IPS-18a (cell line): ENCODE data around the gene HERC2.

Experiments used
- H3K27ac ChIP-seq: one replicate; pipeline ENCODE4 v1.5.1; 2013; ENCODE audit warnings: low read length
- H3K27me3 ChIP-seq: one replicate; pipeline ENCODE4 v1.6.1; 2013; ENCODE audit warnings: mild to moderate bottlenecking, low read length; ENCODE audit not compliant: control insufficient read depth, insufficient read depth
- H3K36me3 ChIP-seq: one replicate; pipeline ENCODE4 v1.6.1; 2013; ENCODE audit warnings: low read depth, low read length; ENCODE audit not compliant: control insufficient read depth
- H3K4me1 ChIP-seq: one replicate; pipeline ENCODE4 v1.6.1; 2013; ENCODE audit warnings: low read depth, low read length; ENCODE audit not compliant: control insufficient read depth
- H3K4me3 ChIP-seq: one replicate; pipeline ENCODE4 v1.5.1; 2013; ENCODE audit warnings: low read length
- H3K9ac ChIP-seq: one replicate; pipeline ENCODE4 v1.6.1; 2013; ENCODE audit warnings: mild to moderate bottlenecking, low read length, moderate library complexity
- H3K9me3 ChIP-seq: one replicate; pipeline ENCODE4 v1.6.1; 2013; ENCODE audit warnings: low read depth, low read length; ENCODE audit not compliant: control insufficient read depth

The HERC2 gene

GRCh38 chr15:28115871-28116270 lies 206.1 kb downstream of the HERC2 start:
- Histone ChIP-seq H3K36me3 (peaks cover 82% of the 10 kb centered on the region), H3K4me1 (no peaks in the 10 kb centered on the region), H3K4me3 (no peak overlapping the region), H3K27me3 (no peaks in the 10 kb centered on the region), H3K9ac (no peak overlapping the region), H3K27ac (no peak overlapping the region), H3K9me3 (no peaks in the 10 kb centered on the region)

DNA sequence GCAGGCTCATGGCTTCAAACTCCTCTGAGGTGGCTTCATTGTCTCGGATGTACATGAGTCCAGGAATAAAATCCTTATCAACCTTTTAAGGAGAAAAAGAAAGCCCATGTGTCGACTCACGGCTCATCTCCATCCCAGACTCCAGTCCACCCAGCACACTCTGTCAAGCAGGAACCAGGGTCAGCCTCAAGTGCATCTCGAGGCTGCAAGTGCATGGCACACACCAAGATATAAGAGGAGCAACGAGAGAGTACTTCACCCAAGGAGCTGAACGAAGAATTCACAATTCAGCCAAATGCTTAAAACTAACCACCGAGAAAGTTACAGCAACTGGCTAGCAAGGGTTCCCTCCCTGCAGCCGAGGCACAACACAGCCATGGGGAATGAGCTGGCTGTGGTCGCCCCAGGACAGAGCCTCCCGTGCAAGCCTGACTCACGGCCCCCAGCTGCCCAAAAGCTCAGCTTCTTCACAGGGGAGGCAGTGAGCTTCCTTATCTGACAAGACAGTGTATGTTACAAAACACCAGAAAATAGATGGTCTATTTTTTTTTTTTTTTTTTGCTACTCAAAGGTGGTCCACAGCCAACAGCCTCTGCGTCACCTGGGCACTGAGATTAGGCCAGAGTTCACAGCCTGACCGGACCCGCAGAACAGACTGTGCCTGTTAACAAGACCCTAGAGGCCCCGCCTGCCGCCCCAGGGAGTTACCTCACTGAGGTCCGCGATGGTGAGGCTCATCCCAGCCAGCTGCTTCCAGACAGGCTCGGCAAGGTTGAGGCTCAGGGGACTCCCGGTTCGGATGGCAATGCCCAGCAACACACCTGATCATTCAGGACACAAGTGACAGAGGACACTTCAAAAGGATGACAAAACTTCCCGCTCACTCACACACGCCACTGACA lies 207.0 kb downstream of the HERC2 start:
- no peaks in the 10 kb centered on the region for H3K9me3 ChIP-seq
- peaks cover 73% of the 10 kb centered on the region for H3K36me3 ChIP-seq
- H3K9ac ChIP-seq, result no peak overlapping the region
- H3K4me3 ChIP-seq, result no peak overlapping the region
- H3K4me1 ChIP-seq, result no peaks in the 10 kb centered on the region
- H3K27ac ChIP-seq, result no peak overlapping the region
- no peaks in the 10 kb centered on the region for H3K27me3 ChIP-seq

- H3K9me3 ChIP-seq, result no peaks in the 10 kb centered on the region
- no peak overlapping the region for H3K4me3 ChIP-seq
- no peak overlapping the region for H3K9ac ChIP-seq
- H3K4me1 ChIP-seq, result no peaks in the 10 kb centered on the region
- no peak overlapping the region for H3K27ac ChIP-seq
- H3K36me3 ChIP-seq, result peaks cover 67% of the 10 kb centered on the region
- H3K27me3 ChIP-seq, result no peaks in the 10 kb centered on the region
Measured at GRCh38 chr15:28114114-28114455, 207.9 kb downstream of the HERC2 start.

- Histone ChIP-seq H3K4me3 (no peak overlapping the region), H3K9ac (no peak overlapping the region), H3K27me3 (peaks cover 2% of the 10 kb centered on the region), H3K27ac (no peak overlapping the region), H3K9me3 (no peaks in the 10 kb centered on the region), H3K4me1 (no peaks in the 10 kb centered on the region), H3K36me3 (peaks cover 65% of the 10 kb centered on the region)
Measured at GRCh38 chr15:28113394-28114113, 208.4 kb downstream of the HERC2 start.

GRCh38 chr15:28112962-28113361 lies 209.0 kb downstream of the HERC2 start:
- Histone ChIP-seq H3K36me3 (peaks cover 59% of the 10 kb centered on the region), H3K9me3 (no peaks in the 10 kb centered on the region), H3K4me1 (no peaks in the 10 kb centered on the region), H3K4me3 (no peak overlapping the region), H3K9ac (no peak overlapping the region), H3K27ac (no peak overlapping the region), H3K27me3 (peaks cover 8% of the 10 kb centered on the region)

GRCh38 chr15:28112101-28112760 lies 209.7 kb downstream of the HERC2 start:
- Histone ChIP-seq H3K27ac (no peak overlapping the region), H3K36me3 (peaks cover 53% of the 10 kb centered on the region), H3K9me3 (no peaks in the 10 kb centered on the region), H3K4me3 (no peak overlapping the region), H3K9ac (no peak overlapping the region), H3K27me3 (peaks cover 15% of the 10 kb centered on the region), H3K4me1 (no peaks in the 10 kb centered on the region)

DNA sequence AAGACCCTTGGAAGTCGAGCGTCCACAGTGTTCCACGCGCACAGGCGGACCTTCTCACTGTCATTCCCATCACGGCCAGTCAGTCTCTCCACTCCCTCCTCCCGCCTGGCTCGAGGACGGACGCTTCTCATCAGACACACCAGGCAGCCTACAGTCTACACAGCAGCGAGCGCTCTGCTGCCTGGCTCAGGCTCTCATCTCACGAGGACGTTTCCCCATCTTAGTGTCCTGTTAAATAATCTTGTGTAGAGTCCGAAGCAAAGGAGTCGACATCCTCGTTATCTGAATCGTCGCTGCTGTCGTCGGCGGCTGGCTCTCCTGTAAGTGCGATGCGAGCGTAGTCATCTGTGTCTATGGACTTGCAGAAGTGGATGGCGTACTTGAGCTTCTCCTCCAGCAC lies 210.4 kb downstream of the HERC2 start:
- Histone ChIP-seq H3K9ac (no peak overlapping the region), H3K9me3 (no peaks in the 10 kb centered on the region), H3K4me1 (no peaks in the 10 kb centered on the region), H3K27me3 (peaks cover 22% of the 10 kb centered on the region), H3K27ac (no peak overlapping the region), H3K36me3 (peaks cover 46% of the 10 kb centered on the region), H3K4me3 (no peak overlapping the region)

GRCh38 chr15:28110481-28110881 lies 211.5 kb downstream of the HERC2 start:
- peaks cover 38% of the 10 kb centered on the region for H3K36me3 ChIP-seq
- H3K4me1 ChIP-seq, result no peaks in the 10 kb centered on the region
- no peak overlapping the region for H3K27ac ChIP-seq
- no peak overlapping the region for H3K9ac ChIP-seq
- peaks cover 33% of the 10 kb centered on the region for H3K27me3 ChIP-seq
- H3K9me3 ChIP-seq, result no peaks in the 10 kb centered on the region
- no peak overlapping the region for H3K4me3 ChIP-seq

DNA sequence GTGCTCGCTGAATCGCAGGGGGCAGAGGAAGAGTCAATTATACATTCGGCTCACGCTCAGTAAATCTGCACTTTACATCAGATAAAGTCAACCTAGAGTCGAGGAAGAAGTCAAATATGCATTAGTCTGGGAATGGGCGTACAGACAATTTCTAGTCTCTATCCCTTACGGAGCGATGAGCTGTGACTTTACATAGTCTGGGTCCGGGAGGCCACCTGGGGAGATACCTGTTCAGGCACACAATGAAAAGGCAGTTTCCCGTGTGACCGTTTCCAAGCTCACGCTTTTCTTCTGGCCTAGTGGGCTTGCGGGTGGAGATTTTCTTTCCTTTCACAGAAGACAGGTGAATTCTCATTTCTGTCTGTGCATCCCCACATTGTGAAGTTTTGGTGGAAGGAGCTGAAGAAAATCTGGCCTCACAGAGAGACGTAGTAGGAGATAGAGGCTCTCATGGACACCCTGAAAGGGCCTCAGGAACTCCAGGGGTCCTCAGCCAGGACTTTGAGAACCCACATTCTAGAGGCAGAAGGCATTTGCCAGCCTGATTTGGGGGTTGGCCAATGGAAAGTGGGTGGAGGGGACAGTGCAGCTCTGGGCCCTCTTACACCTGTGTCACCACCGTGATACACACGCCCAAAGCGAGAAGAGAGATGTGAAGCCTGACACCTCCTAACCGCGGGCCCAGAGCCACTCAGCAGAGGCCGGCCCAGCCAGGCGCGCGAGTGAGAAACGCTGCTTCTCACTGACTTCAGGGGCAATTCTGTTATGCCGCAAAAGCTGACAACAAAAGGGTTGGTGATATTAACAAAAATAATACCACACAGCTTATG lies 212.1 kb downstream of the HERC2 start:
- Histone ChIP-seq H3K4me3 (no peak overlapping the region), H3K4me1 (no peaks in the 10 kb centered on the region), H3K27ac (no peak overlapping the region), H3K9ac (no peak overlapping the region), H3K36me3 (peaks cover 35% of the 10 kb centered on the region), H3K9me3 (no peaks in the 10 kb centered on the region), H3K27me3 (peaks cover 37% of the 10 kb centered on the region)

DNA sequence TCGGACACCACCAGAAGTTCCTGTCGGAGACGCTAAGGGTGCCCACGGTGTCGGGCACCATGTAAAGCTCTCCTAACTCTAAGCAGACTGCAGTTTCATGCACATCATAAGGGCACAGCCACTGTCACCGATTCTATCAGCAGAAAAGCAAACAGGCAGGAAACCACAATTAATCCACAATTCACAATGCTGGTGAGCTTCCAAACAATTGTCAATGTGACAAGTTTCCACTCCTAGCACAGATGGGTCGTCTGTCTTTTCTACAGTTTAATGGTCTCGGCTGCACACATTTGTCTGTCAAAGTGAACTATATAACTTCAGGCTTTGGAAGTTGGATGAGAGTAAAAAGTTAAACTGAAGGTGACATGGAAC lies 214.1 kb downstream of the HERC2 start:
- Histone ChIP-seq H3K4me1 (peaks cover 5% of the 10 kb centered on the region), H3K36me3 (peaks cover 16% of the 10 kb centered on the region), H3K9me3 (no peaks in the 10 kb centered on the region), H3K9ac (no peak overlapping the region), H3K27me3 (peaks cover 51% of the 10 kb centered on the region), H3K4me3 (peak overlapping the region; percentile 61), H3K27ac (no peak overlapping the region)
